ENCODE data around the gene DNAJB2.
"Not testable (repeated sequence)": the region's sequence is repeated elsewhere in the genome, so short reads cannot be mapped to it uniquely, and the experiment has no call there.

The DNAJB2 gene

DNA sequence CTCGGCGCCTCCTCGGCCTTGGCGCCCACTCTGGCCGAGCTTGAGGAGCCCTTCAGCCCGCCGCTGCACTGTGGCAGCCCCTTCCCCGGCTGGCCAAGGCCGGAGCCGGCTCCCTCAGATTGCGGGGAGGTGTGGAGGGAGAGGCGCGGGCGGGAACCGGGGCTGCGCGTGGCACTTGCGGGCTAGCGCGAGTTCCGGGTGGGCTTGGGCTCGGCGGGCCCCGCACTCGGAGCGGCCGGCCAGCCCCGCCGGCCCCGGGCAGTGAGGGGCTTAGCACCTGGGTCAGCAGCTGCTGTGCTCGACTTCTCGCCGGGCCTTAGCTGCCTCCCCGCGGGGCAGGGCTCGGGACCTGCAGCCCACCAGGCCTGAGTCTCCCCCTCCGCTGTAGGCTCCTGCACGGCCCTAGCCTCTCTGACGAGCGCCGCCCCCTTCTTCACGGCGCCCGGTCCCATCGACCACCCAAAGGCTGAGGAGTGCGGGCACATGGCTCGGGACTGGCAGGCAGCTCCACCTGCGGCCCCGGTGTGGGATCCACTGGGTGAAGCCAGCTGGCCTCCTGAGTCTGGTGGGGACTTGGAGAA lies 33.6 kb downstream of the DNAJB2 start:
- not testable (repeated sequence) for H3K4me1 ChIP-seq (ENCODE audit: insufficient read depth, low read length); H3K9me3 ChIP-seq (ENCODE audit: control insufficient read depth, insufficient read depth, low read length); H3K9ac ChIP-seq (ENCODE audit: low read depth, low read length); H3K36me3 ChIP-seq (ENCODE audit: insufficient read depth, low read length)

- H3K9me3 ChIP-seq (ENCODE audit: control insufficient read depth, insufficient read depth, low read length) = no peaks in the 10 kb centered on the region
- H3K9ac ChIP-seq (ENCODE audit: low read depth, low read length) = no peak overlapping the region
- H3K36me3 ChIP-seq (ENCODE audit: insufficient read depth, low read length) = no peaks in the 10 kb centered on the region
- peaks cover 10% of the 10 kb centered on the region for H3K4me1 ChIP-seq (ENCODE audit: insufficient read depth, low read length)
Observed at GRCh38 chr2:219314804-219315468, 35.8 kb downstream of the DNAJB2 start.

DNA sequence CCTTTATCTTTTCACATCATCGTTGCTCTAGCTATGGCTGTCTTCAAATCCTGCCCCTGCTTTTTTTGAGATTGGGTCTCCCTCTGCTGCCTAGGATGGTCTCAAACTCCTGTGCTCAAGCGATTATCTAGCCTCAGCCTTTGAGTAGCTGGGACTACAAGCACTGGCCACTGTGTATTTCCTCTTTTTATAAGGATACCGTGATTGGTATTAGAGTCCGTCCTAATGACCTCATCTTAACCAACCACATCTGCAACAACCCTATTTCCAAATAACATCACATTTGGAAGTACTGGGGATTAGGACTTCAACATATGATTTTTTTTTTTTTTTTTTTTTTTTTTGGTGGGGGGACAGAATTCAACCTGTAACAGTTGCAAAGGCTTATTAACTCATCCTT lies 44.3 kb downstream of the DNAJB2 start:
- H3K9me3 ChIP-seq (ENCODE audit: control insufficient read depth, insufficient read depth, low read length) = no peaks in the 10 kb centered on the region
- H3K9ac ChIP-seq (ENCODE audit: low read depth, low read length) = no peak overlapping the region
- H3K36me3 ChIP-seq (ENCODE audit: insufficient read depth, low read length) = no peaks in the 10 kb centered on the region
- no peaks in the 10 kb centered on the region for H3K4me1 ChIP-seq (ENCODE audit: insufficient read depth, low read length)

- Histone ChIP-seq H3K9me3 (ENCODE audit: control insufficient read depth, insufficient read depth, low read length) (no peaks in the 10 kb centered on the region), H3K9ac (ENCODE audit: low read depth, low read length) (no peak overlapping the region), H3K36me3 (ENCODE audit: insufficient read depth, low read length) (no peaks in the 10 kb centered on the region), H3K4me1 (ENCODE audit: insufficient read depth, low read length) (no peaks in the 10 kb centered on the region)
Observed at GRCh38 chr2:219325136-219325535, 46.0 kb downstream of the DNAJB2 start.

- no peak overlapping the region for H3K9ac ChIP-seq (ENCODE audit: low read depth, low read length)
- H3K4me1 ChIP-seq (ENCODE audit: insufficient read depth, low read length) = no peaks in the 10 kb centered on the region
- no peaks in the 10 kb centered on the region for H3K9me3 ChIP-seq (ENCODE audit: control insufficient read depth, insufficient read depth, low read length)
- no peaks in the 10 kb centered on the region for H3K36me3 ChIP-seq (ENCODE audit: insufficient read depth, low read length)
Observed at GRCh38 chr2:219325657-219326315, 46.6 kb downstream of the DNAJB2 start.

- Histone ChIP-seq H3K36me3 (ENCODE audit: insufficient read depth, low read length) (no peaks in the 10 kb centered on the region), H3K9ac (ENCODE audit: low read depth, low read length) (no peak overlapping the region), H3K9me3 (ENCODE audit: control insufficient read depth, insufficient read depth, low read length) (no peaks in the 10 kb centered on the region), H3K4me1 (ENCODE audit: insufficient read depth, low read length) (no peaks in the 10 kb centered on the region)
Observed at GRCh38 chr2:219327719-219328118, 48.6 kb downstream of the DNAJB2 start.

- no peaks in the 10 kb centered on the region for H3K36me3 ChIP-seq (ENCODE audit: insufficient read depth, low read length)
- H3K9ac ChIP-seq (ENCODE audit: low read depth, low read length) = peak overlapping the region; percentile 24; the same call in 1 of the 2 replicates
- no peaks in the 10 kb centered on the region; the same call in 1 of the 2 replicates for H3K4me1 ChIP-seq (ENCODE audit: insufficient read depth, low read length)
- no peaks in the 10 kb centered on the region for H3K9me3 ChIP-seq (ENCODE audit: control insufficient read depth, insufficient read depth, low read length)
Observed at GRCh38 chr2:219331560-219332213, 52.5 kb downstream of the DNAJB2 start.

DNA sequence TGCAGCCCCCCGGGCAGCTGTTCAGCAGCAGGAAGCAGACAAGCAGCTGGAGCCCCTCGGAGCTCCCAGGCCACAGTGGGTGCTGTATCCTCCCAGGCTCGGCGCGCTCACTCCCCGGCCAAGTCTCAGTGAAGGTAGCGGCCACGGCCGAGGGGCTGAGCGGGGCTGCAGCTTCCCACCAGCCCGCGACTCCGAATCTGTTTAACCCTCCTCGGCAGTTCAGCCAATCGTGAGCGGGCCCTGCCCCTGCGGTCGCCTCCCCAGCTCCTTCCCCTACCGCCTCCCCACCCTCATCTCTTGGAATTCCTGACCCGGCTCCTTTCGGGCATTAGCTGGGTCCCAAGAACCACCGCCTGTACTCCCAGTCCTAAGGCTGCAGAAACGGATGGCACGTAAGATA lies 53.4 kb downstream of the DNAJB2 start, which contains the start of gene RESP18:
Gene RESP18, minus strand, starts transcription at position 203 of the 400 bp plus-strand sequence.
- Histone ChIP-seq H3K36me3 (ENCODE audit: insufficient read depth, low read length) (no peaks in the 10 kb centered on the region), H3K9ac (ENCODE audit: low read depth, low read length) (peak within 1 kb of the TSS; percentile 24; the same call in 1 of the 2 replicates), H3K4me1 (ENCODE audit: insufficient read depth, low read length) (no peaks in the 10 kb centered on the region; the same call in 1 of the 2 replicates), H3K9me3 (ENCODE audit: control insufficient read depth, insufficient read depth, low read length) (no peaks in the 10 kb centered on the region)

GRCh38 chr2:219334076-219334475 lies 54.9 kb downstream of the DNAJB2 start:
- no peaks in the 10 kb centered on the region; the same call in 1 of the 2 replicates for H3K4me1 ChIP-seq (ENCODE audit: insufficient read depth, low read length)
- no peaks in the 10 kb centered on the region for H3K9me3 ChIP-seq (ENCODE audit: control insufficient read depth, insufficient read depth, low read length)
- no peak overlapping the region for H3K9ac ChIP-seq (ENCODE audit: low read depth, low read length)
- H3K36me3 ChIP-seq (ENCODE audit: insufficient read depth, low read length) = no peaks in the 10 kb centered on the region

DNA sequence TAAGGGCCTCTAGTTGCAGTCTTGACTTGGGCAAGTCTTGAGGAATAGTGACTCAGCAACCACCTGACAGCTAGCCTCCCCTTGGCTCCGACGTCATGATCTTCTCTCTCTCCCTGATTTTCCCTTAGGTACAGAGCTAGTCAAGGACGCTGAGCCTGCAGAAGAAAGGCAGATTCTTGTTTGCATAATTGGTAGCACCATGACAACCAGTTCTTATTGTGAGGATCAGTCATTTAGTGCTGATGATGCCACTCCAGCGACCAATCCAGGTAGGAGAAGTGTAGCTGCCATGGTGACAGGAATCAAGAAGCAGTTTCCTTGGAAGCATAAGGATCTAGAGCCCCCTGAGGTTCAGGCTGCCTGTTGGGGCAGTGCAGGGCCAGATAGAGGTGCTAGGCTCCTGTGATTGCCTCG lies 56.2 kb downstream of the DNAJB2 start:
- no peaks in the 10 kb centered on the region for H3K9me3 ChIP-seq (ENCODE audit: control insufficient read depth, insufficient read depth, low read length)
- H3K36me3 ChIP-seq (ENCODE audit: insufficient read depth, low read length) = no peaks in the 10 kb centered on the region
- no peaks in the 10 kb centered on the region; the same call in 1 of the 2 replicates for H3K4me1 ChIP-seq (ENCODE audit: insufficient read depth, low read length)
- no peak overlapping the region for H3K9ac ChIP-seq (ENCODE audit: low read depth, low read length)
